Fibroblast of pulmonary artery (primary cell): ENCODE measurements around the gene TEKT2.

Source experiments
- DNase-seq: peaks from one replicate; pipeline ENCODE4 v3.0.0-alpha.2; 2010; ENCODE audit warnings: low read depth
- H3K4me3 ChIP-seq: replicated peaks from 2 replicates; pipeline ENCODE4 v1.5.1; 2011; ENCODE audit warnings: low read depth, mild to moderate bottlenecking, control low read depth, low read length, moderate library complexity
- CTCF ChIP-seq: IDR thresholded peaks from 2 replicates; pipeline ENCODE4 v1.5.1; 2011; ENCODE audit warnings: mild to moderate bottlenecking, control low read depth, low read length, inconsistent platforms; ENCODE audit errors: missing control alignments

The TEKT2 gene

GRCh38 chr1:36080801-36081200 is 3.1 kb upstream of the TEKT2 start:
- no peak overlapping the region for H3K4me3 ChIP-seq
- TF ChIP-seq CTCF = no peak
- DNase-seq = no peak

- DNase-seq = no peak
- no peak overlapping the region for H3K4me3 ChIP-seq
- no peak for TF ChIP-seq CTCF
Measured at GRCh38 chr1:36081926-36082485, 1.9 kb upstream of the TEKT2 start.

- no peak for TF ChIP-seq CTCF
- DNase-seq = no peak
- no peak overlapping the region for H3K4me3 ChIP-seq
Measured at GRCh38 chr1:36083219-36083618, 675 bp upstream of the TEKT2 start.

GRCh38 chr1:36084497-36085115 is 712 bp downstream of the TEKT2 start:
- peak overlapping the region; percentile 56 for H3K4me3 ChIP-seq
- TF ChIP-seq CTCF = no peak
- DNase-seq = no peak

GRCh38 chr1:36085126-36085525 is 1.2 kb downstream of the TEKT2 start:
- DNase-seq = no peak
- no peak overlapping the region for H3K4me3 ChIP-seq

GRCh38 chr1:36085686-36086526 is 2.0 kb downstream of the TEKT2 start:
- no peak overlapping the region for H3K4me3 ChIP-seq
- DNase-seq = no peak
- TF ChIP-seq CTCF = no peak

More at GRCh38 chr1:36085126-36085525, 1.2 kb downstream of the TEKT2 start:
- TF ChIP-seq CTCF = no peak
